Nephron progenitor cell (in vitro differentiated cells): Measurements from ENCODE around the gene ZFAND3.

Experiments
- DNase-seq: peaks from one replicate; pipeline ENCODE4 v3.0.0; 2021
- H3K27ac Mint-ChIP-seq: 2 replicates; pipeline ENCODE4 v1.8.0; 2021; ENCODE audit warnings: mild to moderate bottlenecking, moderate library complexity, mixed read lengths
- H3K27me3 Mint-ChIP-seq: 2 replicates; pipeline ENCODE4 v1.8.0; 2021; ENCODE audit warnings: mild to moderate bottlenecking, low read depth, mixed read lengths; ENCODE audit not compliant: poor library complexity
- H3K36me3 Mint-ChIP-seq: 2 replicates; pipeline ENCODE4 v1.8.0; 2021; ENCODE audit warnings: low read depth, mixed read lengths
- H3K4me1 Mint-ChIP-seq: 2 replicates; pipeline ENCODE4 v1.8.0; 2021; ENCODE audit warnings: mixed read lengths
- H3K4me3 Mint-ChIP-seq: 2 replicates; pipeline ENCODE4 v1.8.0; 2021; ENCODE audit warnings: mild to moderate bottlenecking, moderate library complexity, mixed read lengths
- H3K9me3 Mint-ChIP-seq: 2 replicates; pipeline ENCODE4 v1.8.0; 2021; ENCODE audit warnings: mild to moderate bottlenecking, moderate library complexity, mixed read lengths
- TF ChIP-seq, protein P1 (sequence below): fragments of 200-600 bp; sonication (generic); IDR thresholded peaks from 2 replicates; pipeline ENCODE4 v1.5.0; 2021; ENCODE audit warnings: antibody characterized with exemption

ZFAND3 gene

GRCh38 chr6:37847704-37848103, 28.2 kb downstream of the ZFAND3 start:
- peaks cover 5% of the 10 kb centered on the region for H3K4me1 Mint-ChIP-seq
- TF ChIP-seq, protein P1, sequence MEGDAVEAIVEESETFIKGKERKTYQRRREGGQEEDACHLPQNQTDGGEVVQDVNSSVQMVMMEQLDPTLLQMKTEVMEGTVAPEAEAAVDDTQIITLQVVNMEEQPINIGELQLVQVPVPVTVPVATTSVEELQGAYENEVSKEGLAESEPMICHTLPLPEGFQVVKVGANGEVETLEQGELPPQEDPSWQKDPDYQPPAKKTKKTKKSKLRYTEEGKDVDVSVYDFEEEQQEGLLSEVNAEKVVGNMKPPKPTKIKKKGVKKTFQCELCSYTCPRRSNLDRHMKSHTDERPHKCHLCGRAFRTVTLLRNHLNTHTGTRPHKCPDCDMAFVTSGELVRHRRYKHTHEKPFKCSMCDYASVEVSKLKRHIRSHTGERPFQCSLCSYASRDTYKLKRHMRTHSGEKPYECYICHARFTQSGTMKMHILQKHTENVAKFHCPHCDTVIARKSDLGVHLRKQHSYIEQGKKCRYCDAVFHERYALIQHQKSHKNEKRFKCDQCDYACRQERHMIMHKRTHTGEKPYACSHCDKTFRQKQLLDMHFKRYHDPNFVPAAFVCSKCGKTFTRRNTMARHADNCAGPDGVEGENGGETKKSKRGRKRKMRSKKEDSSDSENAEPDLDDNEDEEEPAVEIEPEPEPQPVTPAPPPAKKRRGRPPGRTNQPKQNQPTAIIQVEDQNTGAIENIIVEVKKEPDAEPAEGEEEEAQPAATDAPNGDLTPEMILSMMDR = no peak
- no peaks in the 10 kb centered on the region for H3K27me3 Mint-ChIP-seq
- H3K36me3 Mint-ChIP-seq = peaks cover 17% of the 10 kb centered on the region
- peaks cover 3% of the 10 kb centered on the region for H3K9me3 Mint-ChIP-seq
- H3K4me3 Mint-ChIP-seq = no peak overlapping the region
- H3K27ac Mint-ChIP-seq = no peak overlapping the region
- no peak for DNase-seq

GRCh38 chr6:37848371-37848770, 28.8 kb downstream of the ZFAND3 start:
- peaks cover 3% of the 10 kb centered on the region for H3K9me3 Mint-ChIP-seq
- H3K27ac Mint-ChIP-seq = no peak overlapping the region
- TF ChIP-seq, protein P1 = no peak
- H3K27me3 Mint-ChIP-seq = no peaks in the 10 kb centered on the region
- DNase-seq = no peak
- peaks cover 5% of the 10 kb centered on the region for H3K4me1 Mint-ChIP-seq
- peaks cover 16% of the 10 kb centered on the region for H3K36me3 Mint-ChIP-seq
- H3K4me3 Mint-ChIP-seq = no peak overlapping the region

- Mint-ChIP-seq H3K4me1 (peaks cover 5% of the 10 kb centered on the region), H3K36me3 (peaks cover under 1% of the 10 kb centered on the region), H3K27me3 (no peaks in the 10 kb centered on the region), H3K9me3 (no peaks in the 10 kb centered on the region), H3K27ac (no peak overlapping the region), H3K4me3 (no peak overlapping the region)
- TF ChIP-seq, protein P1 = no peak
- DNase-seq = no peak
Observed at GRCh38 chr6:37850260-37850659, 30.7 kb downstream of the ZFAND3 start.

- Mint-ChIP-seq H3K36me3 (no peaks in the 10 kb centered on the region), H3K27ac (no peak overlapping the region), H3K9me3 (no peaks in the 10 kb centered on the region), H3K27me3 (no peaks in the 10 kb centered on the region), H3K4me3 (no peak overlapping the region), H3K4me1 (peaks cover 5% of the 10 kb centered on the region)
- TF ChIP-seq, protein P1 = no peak
- no peak for DNase-seq
Observed at GRCh38 chr6:37850728-37851285, 31.3 kb downstream of the ZFAND3 start.

DNA sequence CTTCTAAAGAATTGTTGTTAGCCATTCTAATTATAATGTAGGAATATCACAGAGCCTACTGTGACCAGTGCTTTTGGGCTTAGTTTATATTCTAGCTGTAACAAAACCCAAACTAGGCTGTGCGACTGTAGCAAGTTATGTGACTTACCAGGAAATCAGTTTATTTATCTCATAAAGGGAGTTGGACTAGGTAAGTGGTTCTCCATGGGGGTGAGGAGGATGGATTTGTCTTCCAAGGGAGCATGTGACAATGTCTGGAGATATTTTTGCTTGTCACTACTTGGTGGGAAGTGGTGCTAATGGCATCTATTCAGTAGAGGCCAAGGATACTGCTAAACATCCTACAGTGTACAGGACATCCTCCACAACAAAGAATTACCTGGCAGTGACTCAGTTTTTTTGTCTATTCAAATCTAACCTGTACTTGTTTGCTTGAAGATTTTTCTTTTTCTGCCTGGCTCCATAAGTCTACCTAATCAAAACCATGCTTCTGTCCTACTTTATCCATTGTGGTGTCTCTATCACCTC, 32.5 kb downstream of the ZFAND3 start:
- no peak overlapping the region for H3K4me3 Mint-ChIP-seq
- no peak overlapping the region for H3K27ac Mint-ChIP-seq
- H3K4me1 Mint-ChIP-seq = peaks cover 5% of the 10 kb centered on the region
- no peak for DNase-seq
- TF ChIP-seq, protein P1 = no peak
- no peaks in the 10 kb centered on the region for H3K27me3 Mint-ChIP-seq
- H3K9me3 Mint-ChIP-seq = no peaks in the 10 kb centered on the region
- no peaks in the 10 kb centered on the region for H3K36me3 Mint-ChIP-seq

GRCh38 chr6:37856285-37856684, 36.8 kb downstream of the ZFAND3 start:
- H3K36me3 Mint-ChIP-seq = no peaks in the 10 kb centered on the region
- H3K4me1 Mint-ChIP-seq = no peaks in the 10 kb centered on the region
- no peaks in the 10 kb centered on the region for H3K27me3 Mint-ChIP-seq
- H3K4me3 Mint-ChIP-seq = no peak overlapping the region
- H3K9me3 Mint-ChIP-seq = no peaks in the 10 kb centered on the region
- TF ChIP-seq, protein P1 = no peak
- no peak for DNase-seq
- peak overlapping the region; percentile 41 for H3K27ac Mint-ChIP-seq
